Jurkat, Clone E6-1 (cell line): ENCODE data around the gene SRP14. TPM values are rescaled to one million over a fixed set of nuclear protein-coding genes. Genes with fewer than 3 reads are reported as not detected.
A peak's percentile ranks its signal among the peaks of the same experiment; 100 is the strongest.
"Not testable (repeated sequence)": the region's sequence is repeated elsewhere in the genome, so short reads cannot be mapped to it uniquely, and the experiment has no call there.

ENCODE experiments used
- DNase-seq: peaks from one replicate; pipeline ENCODE4 v3.0.0-alpha.2; 2011; ENCODE audit warnings: low read depth, low spot score
- H3K4me3 ChIP-seq: 2 replicates; pipeline ENCODE4 v1.5.1; 2011; ENCODE audit warnings: mild to moderate bottlenecking, low read length, control low read depth, moderate library complexity
- polyA plus RNA-seq: library from polyadenylated mRNA; unstranded; fragments of >200 nt; gene quantifications from one replicate; pipeline ENCODE4 v1.2.1, GENCODE V29; 2012; ENCODE audit warnings: missing spikeins; ENCODE audit not compliant: insufficient read length, insufficient read depth

Gene SRP14
- 561 TPM for polyA plus RNA-seq

GRCh38 chr15:40038638-40039543 is at the start of gene SRP14:
Gene SRP14 (minus strand): TSS chr15:40039181. CDS start chr15:40039116, 65 bp downstream.
- peak; percentile 92 for DNase-seq
- peak within 1 kb of the TSS; percentile 96 for H3K4me3 ChIP-seq

GRCh38 chr15:40087991-40088928 is 49.3 kb upstream of the SRP14 start:
- no peak for DNase-seq
- no peak overlapping the region for H3K4me3 ChIP-seq

GRCh38 chr15:40087068-40087810 is 48.3 kb upstream of the SRP14 start:
- DNase-seq, result no peak
- H3K4me3 ChIP-seq, result no peak overlapping the region

GRCh38 chr15:40085266-40085665 is 46.3 kb upstream of the SRP14 start:
- DNase-seq, result no peak

GRCh38 chr15:40084650-40085049 is 45.7 kb upstream of the SRP14 start:
- no peak for DNase-seq
- no peak overlapping the region for H3K4me3 ChIP-seq

More at GRCh38 chr15:40085266-40085665, 46.3 kb upstream of the SRP14 start:
- no peak overlapping the region for H3K4me3 ChIP-seq

- DNase-seq, result no peak
- no peak overlapping the region for H3K4me3 ChIP-seq
These were observed 43.4 kb upstream of the SRP14 start for GRCh38 chr15:40082195-40082883.

- peak overlapping the region; percentile 35 for H3K4me3 ChIP-seq
- peak; percentile 55 for DNase-seq
These were observed 42.8 kb upstream of the SRP14 start for GRCh38 chr15:40081691-40082194.

GRCh38 chr15:40080847-40081246 is 41.9 kb upstream of the SRP14 start:
- no peak overlapping the region for H3K4me3 ChIP-seq
- DNase-seq, result no peak

- no peak overlapping the region for H3K4me3 ChIP-seq
- no peak for DNase-seq
These were observed 41.1 kb upstream of the SRP14 start for GRCh38 chr15:40080104-40080503.

- no peak for DNase-seq
- no peak overlapping the region for H3K4me3 ChIP-seq
These were observed 40.5 kb upstream of the SRP14 start for GRCh38 chr15:40079456-40079855.

- no peak for DNase-seq
These were observed 36.5 kb upstream of the SRP14 start for GRCh38 chr15:40075298-40076044.

GRCh38 chr15:40074656-40075055 is 35.7 kb upstream of the SRP14 start:
- DNase-seq, H3K4me3 ChIP-seq: not testable (repeated sequence)

More at GRCh38 chr15:40075298-40076044, 36.5 kb upstream of the SRP14 start:
- H3K4me3 ChIP-seq, result no peak overlapping the region

- H3K4me3 ChIP-seq, result not testable (repeated sequence)
- DNase-seq, result peak; percentile 45
These were observed 34.9 kb upstream of the SRP14 start for GRCh38 chr15:40073716-40074490.

GRCh38 chr15:40072216-40072990 is 33.4 kb upstream of the SRP14 start:
- no peak overlapping the region for H3K4me3 ChIP-seq
- no peak for DNase-seq

GRCh38 chr15:40070608-40071218 is 31.7 kb upstream of the SRP14 start:
- DNase-seq, result no peak

GRCh38 chr15:40070166-40070557 is 31.2 kb upstream of the SRP14 start:
- no peak for DNase-seq
- H3K4me3 ChIP-seq, result no peak overlapping the region

More at GRCh38 chr15:40070608-40071218, 31.7 kb upstream of the SRP14 start:
- no peak overlapping the region for H3K4me3 ChIP-seq
